Right cardiac atrium (tissue), 5 donors: ENCODE results near the gene MYO1C. TPM values are rescaled to one million over a fixed set of nuclear protein-coding genes. Genes with fewer than 3 reads are reported as not detected.
"Not testable (repeated sequence)": the region's sequence is repeated elsewhere in the genome, so short reads cannot be mapped to it uniquely, and the experiment has no call there.

Source experiments
- ATAC-seq, 2 donors: fragments of 200-7000 bp; cut with Tn5 transposase; one replicate each; pipeline versions ENCODE4 v1.8.0 to v1.9.1; 2020; ENCODE audit warnings: moderate library complexity in 2 of 2, mild to moderate bottlenecking in 1 of 2
- DNase-seq, 3 donors: peaks; one replicate each; pipeline ENCODE4 v3.0.0-alpha.2; 2020
- H3K27ac ChIP-seq: one replicate; pipeline ENCODE4 v1.5.1; 2013; ENCODE audit warnings: mild to moderate bottlenecking, low read length, control low read depth, moderate library complexity
- H3K27me3 ChIP-seq: one replicate; pipeline ENCODE4 v1.6.1; 2013; ENCODE audit not compliant: control insufficient read depth, insufficient read depth
- H3K4me1 ChIP-seq: one replicate; pipeline ENCODE4 v1.6.1; 2013; ENCODE audit warnings: low read length; ENCODE audit not compliant: control insufficient read depth, insufficient read depth
- H3K4me3 ChIP-seq: one replicate; pipeline ENCODE4 v1.5.1; 2013; ENCODE audit warnings: low read length, control low read depth
- H3K9me3 ChIP-seq: one replicate; pipeline ENCODE4 v1.6.1; 2013; ENCODE audit warnings: low read length; ENCODE audit not compliant: control insufficient read depth
- WGBS: extraction: QIAGEN DNeasy Blood & Tissue Kit; methylation state at CpG from one replicate; pipeline ENCODE4 v1.1.7; 2013; 5-methylcytosine and 5-hydroxymethylcytosine counted together
- intact Hi-C, 4 donors: fragments of 100-400 bp; cut with DNase I; formaldehyde crosslinking; loops; one replicate each; pipeline versions ENCODE4 v1.11.0 to v1.14.0; 2022 to 2023
- polyA plus RNA-seq: library from polyadenylated mRNA; stranded (reverse); fragments of 200-250 nt; gene quantifications from one replicate; pipeline ENCODE4 v1.2.3, GENCODE V29; 2013
- total RNA-seq, 4 donors: library from RNA; stranded (reverse); fragmentation: NEBNext Ultra II Directional; extraction: Animal tissue kit (Norgen Biotek cat#: 25700); gene quantifications; one replicate each; pipeline ENCODE4 v1.2.1, GENCODE V29; 2021
- donor health status: healthy with polysubstance abuse.
- donor health status: DM: no; HTN: yes; CAD: no.
- donor health status: DM: no; HTN: no; CAD: no.
- donor health status: DM: no; HTN: yes; CAD: no; lungs with severe emphysema.
- donor health status: DM: yes; HTN: yes; CAD: no.

MYO1C gene
- total and polyA plus RNA-seq, 5 donors, result 78.9 to 185 (median 175) TPM

GRCh38 chr17:1445695-1446094 is 46.8 kb downstream of the MYO1C start:
- H3K27me3 ChIP-seq, H3K4me3 ChIP-seq, intact Hi-C loops, ATAC-seq, H3K9me3 ChIP-seq, H3K27ac ChIP-seq: not testable (repeated sequence)
- DNase-seq, result peak in 1 of 3 donors; percentile 18
- 90% methylated on average over 4 of the region's 4 CpGs for WGBS
- peaks cover 17% of the 10 kb centered on the region for H3K4me1 ChIP-seq

GRCh38 chr17:1442721-1443120 is 49.8 kb downstream of the MYO1C start:
- DNase-seq, result peak in 1 of 3 donors; percentile 9
- ATAC-seq, H3K9me3 ChIP-seq, H3K27ac ChIP-seq, intact Hi-C loops, H3K4me1 ChIP-seq, H3K27me3 ChIP-seq, H3K4me3 ChIP-seq: not testable (repeated sequence)
- WGBS, result 93% methylated on average over 6 of the region's 6 CpGs

GRCh38 chr17:1442187-1442586 is 50.3 kb downstream of the MYO1C start:
- Histone ChIP-seq H3K9me3 (no peaks in the 10 kb centered on the region), H3K27me3 (no peaks in the 10 kb centered on the region), H3K27ac (no peak overlapping the region), H3K4me1 (peaks cover 7% of the 10 kb centered on the region), H3K4me3 (no peak overlapping the region)
- peak in 1 of 3 donors; percentile 20 for DNase-seq
- no peak for ATAC-seq
- intact Hi-C loops, result no loop called here
- WGBS, result 99% methylated on average over 4 of the region's 4 CpGs

- H3K27ac ChIP-seq, result no peak overlapping the region
- H3K9me3 ChIP-seq, result no peaks in the 10 kb centered on the region
- 94% methylated on average over 8 of the region's 8 CpGs for WGBS
- peaks cover 3% of the 10 kb centered on the region for H3K4me1 ChIP-seq
- no peaks in the 10 kb centered on the region for H3K27me3 ChIP-seq
- ATAC-seq (no peak), DNase-seq (no peak)
- no peak overlapping the region for H3K4me3 ChIP-seq
- intact Hi-C loops, result no loop called here
Measured at GRCh38 chr17:1440921-1441320, 51.6 kb downstream of the MYO1C start.

GRCh38 chr17:1438593-1439083 is 53.8 kb downstream of the MYO1C start:
- DNase-seq, result no peak

GRCh38 chr17:1435326-1435725 is 57.2 kb downstream of the MYO1C start:
- 94% methylated on average over 3 of the region's 3 CpGs for WGBS
- Histone ChIP-seq H3K9me3 (no peaks in the 10 kb centered on the region), H3K27me3 (no peaks in the 10 kb centered on the region), H3K4me1 (no peaks in the 10 kb centered on the region), H3K27ac (no peak overlapping the region), H3K4me3 (no peak overlapping the region)
- no peak for ATAC-seq
- intact Hi-C loops, result no loop called here
- DNase-seq, result no peak

More at GRCh38 chr17:1438593-1439083, 53.8 kb downstream of the MYO1C start:
- WGBS, result 60% methylated on average over 11 of the region's 11 CpGs
- intact Hi-C loops, result no loop called here
- no peak for ATAC-seq
- Histone ChIP-seq H3K4me1 (no peaks in the 10 kb centered on the region), H3K4me3 (no peak overlapping the region), H3K9me3 (no peaks in the 10 kb centered on the region), H3K27ac (no peak overlapping the region), H3K27me3 (no peaks in the 10 kb centered on the region)

- H3K27ac ChIP-seq, result no peak overlapping the region
- intact Hi-C loops, result no loop called here
- H3K4me1 ChIP-seq, result no peaks in the 10 kb centered on the region
- no peak for DNase-seq
- ATAC-seq, result no peak
- no peak overlapping the region for H3K4me3 ChIP-seq
- 92% methylated on average over 3 of the region's 3 CpGs for WGBS
- H3K9me3 ChIP-seq, result no peaks in the 10 kb centered on the region
- H3K27me3 ChIP-seq, result no peaks in the 10 kb centered on the region
Measured at GRCh38 chr17:1434150-1434549, 58.3 kb downstream of the MYO1C start.

GRCh38 chr17:1431631-1432104 is 60.8 kb downstream of the MYO1C start:
- Histone ChIP-seq H3K27me3 (no peaks in the 10 kb centered on the region), H3K4me3 (no peak overlapping the region), H3K9me3 (no peaks in the 10 kb centered on the region), H3K4me1 (no peaks in the 10 kb centered on the region), H3K27ac (no peak overlapping the region)
- ATAC-seq (no peak), DNase-seq (no peak)
- WGBS, result 88% methylated on average over 2 of the region's 2 CpGs
- intact Hi-C loops, result no loop called here

GRCh38 chr17:1423456-1424135 is 68.9 kb downstream of the MYO1C start:
- H3K4me3 ChIP-seq, result no peak overlapping the region
- intact Hi-C loops, result no loop called here
- ATAC-seq (peak; percentile 5 to 14), DNase-seq (no peak)
- H3K4me1 ChIP-seq, result peaks cover 8% of the 10 kb centered on the region
- 60% methylated on average over 10 of the region's 10 CpGs for WGBS
- no peaks in the 10 kb centered on the region for H3K27me3 ChIP-seq
- H3K27ac ChIP-seq, result no peak overlapping the region
- no peaks in the 10 kb centered on the region for H3K9me3 ChIP-seq

- peak overlapping the region; percentile 70 for H3K27ac ChIP-seq
- H3K9me3 ChIP-seq, result no peaks in the 10 kb centered on the region
- ATAC-seq (peak; percentile 87 to 95), DNase-seq (no peak)
- WGBS, result 41% methylated on average over 7 of the region's 7 CpGs
- no peaks in the 10 kb centered on the region for H3K27me3 ChIP-seq
- no peak overlapping the region for H3K4me3 ChIP-seq
- intact Hi-C loops, result no loop called here
- H3K4me1 ChIP-seq, result peaks cover 8% of the 10 kb centered on the region
Measured at GRCh38 chr17:1422885-1423284, 69.6 kb downstream of the MYO1C start.

GRCh38 chr17:1421470-1421869 is 71.0 kb downstream of the MYO1C start:
- Histone ChIP-seq H3K4me1 (peaks cover 8% of the 10 kb centered on the region), H3K9me3 (no peaks in the 10 kb centered on the region), H3K4me3 (no peak overlapping the region), H3K27me3 (no peaks in the 10 kb centered on the region), H3K27ac (no peak overlapping the region)
- no peak for DNase-seq
- WGBS, result 89% methylated on average over 11 of the region's 11 CpGs
- intact Hi-C loops, result no loop called here
- ATAC-seq, result no peak
